AG09309 (cell line): ENCODE measurements around the gene USO1.

Experiments
- DNase-seq: peaks from one replicate; pipeline ENCODE4 v3.0.0-alpha.2; 2010; ENCODE audit warnings: low read depth
- H3K4me3 ChIP-seq: 2 replicates; pipeline ENCODE4 v1.5.1; 2011; ENCODE audit warnings: mild to moderate bottlenecking, low read depth, low read length, moderate library complexity; ENCODE audit not compliant: control insufficient read depth
- CTCF ChIP-seq: IDR thresholded peaks from 2 replicates; pipeline ENCODE4 v1.5.1; 2011; ENCODE audit warnings: mild to moderate bottlenecking, low read depth, low read length, inconsistent platforms; ENCODE audit not compliant: insufficient read depth, control insufficient read depth; ENCODE audit errors: missing control alignments

Gene USO1

GRCh38 chr4:75698162-75698962 is 26.0 kb upstream of the USO1 start:
- no peak overlapping the region for H3K4me3 ChIP-seq
- DNase-seq: no peak
- no peak for TF ChIP-seq CTCF

- TF ChIP-seq CTCF: no peak
- no peak overlapping the region for H3K4me3 ChIP-seq
- DNase-seq: no peak
Measured at GRCh38 chr4:75698963-75699228, 25.5 kb upstream of the USO1 start.

GRCh38 chr4:75699299-75699698 is 25.1 kb upstream of the USO1 start:
- no peak for DNase-seq
- no peak overlapping the region for H3K4me3 ChIP-seq
- no peak for TF ChIP-seq CTCF

GRCh38 chr4:75702919-75703411 is 21.4 kb upstream of the USO1 start:
- DNase-seq: no peak
- no peak for TF ChIP-seq CTCF
- no peak overlapping the region for H3K4me3 ChIP-seq

- no peak overlapping the region for H3K4me3 ChIP-seq
- DNase-seq: no peak
- no peak for TF ChIP-seq CTCF
Measured at GRCh38 chr4:75705198-75705977, 19.0 kb upstream of the USO1 start.

GRCh38 chr4:75708218-75708691 is 16.1 kb upstream of the USO1 start:
- TF ChIP-seq CTCF: no peak
- no peak for DNase-seq
- no peak overlapping the region for H3K4me3 ChIP-seq
